Esophagus muscularis mucosa (tissue), 4 donors: ENCODE data around the gene CFAP221.

Experiments
- EP300 ChIP-seq: sonication (generic); formaldehyde crosslinking; IDR thresholded peaks from one replicate; pipeline ENCODE4 v1.6.1; 2017; ENCODE audit warnings: antibody characterized with exemption
- POLR2A ChIP-seq: fragments of 450-650 bp; IDR thresholded peaks from one replicate; pipeline ENCODE4 v1.6.1; 2017; ENCODE audit warnings: antibody characterized with exemption, moderate library complexity, mild to moderate bottlenecking, low read depth
- POLR2AphosphoS5 ChIP-seq, 2 donors: sonication (generic); formaldehyde crosslinking; IDR thresholded peaks; one replicate each; pipeline ENCODE4 v1.6.1; 2017; ENCODE audit warnings: antibody characterized with exemption in 2 of 2
- TF ChIP-seq, protein P1 (sequence below), 3 experiments: fragments of 200-600 bp in 2 of 3; fragments of 450-650 bp in 1 of 3; sonication (generic) in 2 of 3; IDR thresholded peaks; one replicate each; pipeline ENCODE4 v1.5.1; 2017 to 2019; ENCODE audit warnings: antibody characterized with exemption in 3 of 3, mild to moderate bottlenecking in 2 of 3, moderate library complexity in 1 of 3

DNA sequence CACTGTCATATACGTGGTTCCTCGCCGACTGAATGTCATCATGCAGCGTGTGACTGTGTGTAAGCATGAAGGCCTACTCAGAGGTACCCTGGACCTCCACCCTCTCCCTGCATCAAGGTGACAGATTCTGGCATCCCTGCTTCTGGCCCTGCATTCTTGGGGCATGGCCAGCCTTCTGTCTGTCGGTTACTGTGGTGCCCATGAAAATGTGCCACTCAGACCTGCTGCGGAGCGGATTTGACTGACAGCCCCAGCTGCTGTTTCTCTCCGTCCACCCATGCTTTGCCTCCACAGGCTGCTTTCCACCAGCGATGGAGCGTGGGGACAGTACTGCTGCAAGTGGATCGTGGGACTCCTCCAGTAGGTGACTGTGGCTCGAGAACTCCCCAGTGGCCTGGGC is 144.4 kb downstream of the CFAP221 start:
- TF ChIP-seq, protein P1, sequence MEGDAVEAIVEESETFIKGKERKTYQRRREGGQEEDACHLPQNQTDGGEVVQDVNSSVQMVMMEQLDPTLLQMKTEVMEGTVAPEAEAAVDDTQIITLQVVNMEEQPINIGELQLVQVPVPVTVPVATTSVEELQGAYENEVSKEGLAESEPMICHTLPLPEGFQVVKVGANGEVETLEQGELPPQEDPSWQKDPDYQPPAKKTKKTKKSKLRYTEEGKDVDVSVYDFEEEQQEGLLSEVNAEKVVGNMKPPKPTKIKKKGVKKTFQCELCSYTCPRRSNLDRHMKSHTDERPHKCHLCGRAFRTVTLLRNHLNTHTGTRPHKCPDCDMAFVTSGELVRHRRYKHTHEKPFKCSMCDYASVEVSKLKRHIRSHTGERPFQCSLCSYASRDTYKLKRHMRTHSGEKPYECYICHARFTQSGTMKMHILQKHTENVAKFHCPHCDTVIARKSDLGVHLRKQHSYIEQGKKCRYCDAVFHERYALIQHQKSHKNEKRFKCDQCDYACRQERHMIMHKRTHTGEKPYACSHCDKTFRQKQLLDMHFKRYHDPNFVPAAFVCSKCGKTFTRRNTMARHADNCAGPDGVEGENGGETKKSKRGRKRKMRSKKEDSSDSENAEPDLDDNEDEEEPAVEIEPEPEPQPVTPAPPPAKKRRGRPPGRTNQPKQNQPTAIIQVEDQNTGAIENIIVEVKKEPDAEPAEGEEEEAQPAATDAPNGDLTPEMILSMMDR (IDR thresholded peaks at IDR 0.05), result no peak
- TF ChIP-seq POLR2AphosphoS5 (IDR thresholded peaks at IDR 0.05) (no peak), POLR2A (no peak), EP300 (no peak)
